RWPE2 (cell line): ENCODE results near the gene VDAC1.
"Not testable (repeated sequence)": the region's sequence is repeated elsewhere in the genome, so short reads cannot be mapped to it uniquely, and the experiment has no call there.

Source experiments
- ATAC-seq: fragments of 200-7000 bp; cut with Tn5 transposase; 3 replicates; pipeline ENCODE4 v1.9.1; 2021; ENCODE audit warnings: low read depth
- DNase-seq: peaks from one replicate; pipeline ENCODE4 v3.0.0-alpha.2; 2020; ENCODE audit warnings: low spot score
- H3K27ac ChIP-seq: fragments of 450-650 bp; 2 replicates; pipeline ENCODE4 v1.5.1; 2017; ENCODE audit warnings: mild to moderate bottlenecking; ENCODE audit not compliant: poor library complexity, severe bottlenecking
- H3K27me3 ChIP-seq: fragments of 250-450 bp; sonication (Bioruptor Pico); 2 replicates; pipeline ENCODE4 v1.5.1; 2021; ENCODE audit warnings: mild to moderate bottlenecking, moderate library complexity; ENCODE audit not compliant: insufficient read depth, poor library complexity, severe bottlenecking
- H3K36me3 ChIP-seq: fragments of 250-450 bp; sonication (Bioruptor Pico); 2 replicates; pipeline ENCODE4 v1.5.1; 2020; ENCODE audit warnings: low read depth, mild to moderate bottlenecking, moderate library complexity
- H3K4me1 ChIP-seq: fragments of 250-450 bp; sonication (Bioruptor Pico); 2 replicates; pipeline ENCODE4 v1.5.1; 2021; ENCODE audit warnings: mild to moderate bottlenecking, moderate library complexity; ENCODE audit not compliant: insufficient read depth, poor library complexity, severe bottlenecking
- H3K4me3 ChIP-seq: fragments of 250-450 bp; sonication (Bioruptor Pico); 2 replicates; pipeline ENCODE4 v1.5.1; 2021; ENCODE audit warnings: mild to moderate bottlenecking, moderate library complexity; ENCODE audit not compliant: severe bottlenecking
- H3K9me3 ChIP-seq: fragments of 250-450 bp; sonication (Bioruptor Pico); 2 replicates; pipeline ENCODE4 v1.5.1; 2021; ENCODE audit warnings: mild to moderate bottlenecking, moderate library complexity; ENCODE audit not compliant: severe bottlenecking
- CTCF ChIP-seq: fragments of 450-650 bp; IDR thresholded peaks from one replicate; pipeline ENCODE4 v1.5.1; 2017; ENCODE audit warnings: mild to moderate bottlenecking, moderate library complexity; ENCODE audit not compliant: poor library complexity, severe bottlenecking

The VDAC1 gene

DNA sequence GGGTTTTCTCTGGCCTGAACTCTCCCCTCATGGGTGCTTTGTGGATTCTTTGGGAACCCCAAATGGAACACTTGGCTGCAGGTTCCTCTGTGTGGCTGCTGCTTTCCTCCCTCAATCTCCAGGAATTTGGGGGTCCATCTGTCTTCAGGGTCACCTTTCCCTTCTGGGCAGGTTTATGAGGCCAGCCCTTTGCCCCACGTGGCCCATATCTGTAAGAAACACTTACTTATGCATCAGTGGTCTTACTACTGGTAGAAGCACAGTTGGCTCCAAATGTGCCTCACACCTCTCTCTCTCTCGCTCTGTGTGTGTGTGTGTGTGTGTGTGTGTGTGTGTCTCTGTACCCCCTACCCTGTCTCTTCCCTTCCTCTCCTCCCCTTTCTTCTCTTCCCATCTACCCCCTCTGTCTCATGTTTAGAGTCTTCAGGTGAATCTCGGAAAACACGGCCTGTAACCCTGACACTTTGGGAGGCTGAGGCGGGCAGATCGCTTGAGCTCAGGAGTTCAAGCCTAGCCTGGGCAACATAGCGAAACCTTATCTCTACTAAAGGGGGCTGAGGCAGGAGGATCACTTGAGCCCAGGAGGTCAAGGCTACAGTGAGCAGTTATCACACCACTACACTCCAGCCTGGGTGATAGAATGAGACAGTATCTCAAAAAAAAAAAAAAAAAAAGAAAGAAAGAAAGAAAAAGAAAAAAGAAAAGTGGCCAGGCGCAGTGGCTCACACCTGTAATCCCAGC, 63.1 kb downstream of the VDAC1 start:
- DNase-seq (peak; percentile 8), ATAC-seq (no peak)
- Histone ChIP-seq H3K36me3 (no peaks in the 10 kb centered on the region), H3K4me1 (no peaks in the 10 kb centered on the region), H3K4me3 (no peak overlapping the region), H3K27me3 (no peaks in the 10 kb centered on the region), H3K9me3 (no peaks in the 10 kb centered on the region), H3K27ac (no peak overlapping the region)
- TF ChIP-seq CTCF: no peak

GRCh38 chr5:133939668-133940067, 65.1 kb downstream of the VDAC1 start:
- ATAC-seq: no peak
- no peak for TF ChIP-seq CTCF
- H3K36me3 ChIP-seq: no peaks in the 10 kb centered on the region
- no peak overlapping the region for H3K27ac ChIP-seq
- H3K9me3 ChIP-seq: no peaks in the 10 kb centered on the region
- no peaks in the 10 kb centered on the region for H3K4me1 ChIP-seq
- peak; percentile 4 for DNase-seq
- no peaks in the 10 kb centered on the region for H3K27me3 ChIP-seq
- H3K4me3 ChIP-seq: no peak overlapping the region

DNA sequence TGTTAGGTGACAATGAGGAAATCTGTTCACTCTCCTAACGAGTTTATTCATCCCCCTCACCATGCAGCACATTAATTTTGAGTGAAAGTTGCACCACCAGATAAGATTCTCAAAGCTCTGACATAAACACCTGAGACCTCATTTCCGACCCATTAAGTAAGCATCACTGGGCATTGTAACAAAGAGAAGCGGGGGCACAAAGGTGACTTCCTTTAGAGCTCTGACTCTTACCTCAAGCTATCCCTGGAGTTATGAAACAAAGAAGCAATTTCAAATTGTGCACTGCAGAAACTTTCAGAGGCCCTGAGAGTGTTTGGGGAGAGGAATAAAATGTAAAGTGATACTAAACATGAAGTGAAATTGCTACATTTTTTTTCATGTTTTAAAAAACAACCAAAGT, 65.8 kb downstream of the VDAC1 start:
- DNase-seq: no peak
- Histone ChIP-seq H3K9me3 (no peaks in the 10 kb centered on the region), H3K27ac (no peak overlapping the region), H3K4me1 (no peaks in the 10 kb centered on the region), H3K4me3 (no peak overlapping the region), H3K36me3 (no peaks in the 10 kb centered on the region), H3K27me3 (no peaks in the 10 kb centered on the region)
- 0 out of 3 replicates have a peak, but pooled peaks have one; percentile 28 for ATAC-seq
- no peak for TF ChIP-seq CTCF

DNA sequence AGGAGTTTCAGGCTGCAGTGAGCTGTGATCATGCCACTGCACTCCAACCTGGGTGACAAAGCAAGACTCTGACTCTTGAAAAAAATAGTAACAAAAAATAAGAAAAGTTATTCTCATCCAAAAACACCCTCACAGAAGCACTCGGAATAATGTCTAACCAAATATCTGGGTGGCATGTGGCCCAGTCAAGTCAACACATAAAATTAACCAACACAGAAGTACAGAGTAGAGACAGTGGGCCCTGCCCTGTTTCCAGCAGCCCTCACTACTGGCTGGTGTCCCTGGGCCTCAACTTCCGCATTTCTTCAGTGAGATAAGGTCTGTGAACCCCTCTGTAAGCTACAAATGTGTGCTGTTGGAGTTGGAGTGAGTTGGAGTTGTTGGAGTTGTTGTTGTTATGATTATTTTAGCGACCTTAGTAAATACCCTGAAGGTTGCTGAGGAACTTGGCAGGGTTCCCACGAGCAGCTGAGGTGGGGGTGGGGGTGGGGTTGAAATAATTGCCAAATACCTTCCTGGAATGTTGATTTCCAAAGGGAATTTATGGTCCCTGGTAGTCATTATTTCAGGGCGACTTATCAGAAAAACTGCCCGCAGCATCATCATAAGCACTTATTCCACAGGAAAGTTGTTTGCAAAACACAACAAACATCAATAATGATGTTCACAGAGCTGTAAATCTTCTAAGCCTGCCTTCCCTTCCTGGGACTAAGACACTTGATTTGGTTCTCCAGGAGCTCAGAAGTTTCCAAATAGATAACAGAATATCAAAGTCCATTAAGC, 66.5 kb downstream of the VDAC1 start:
- DNase-seq (peak; percentile 30), ATAC-seq (no peak)
- Histone ChIP-seq H3K36me3 (no peaks in the 10 kb centered on the region), H3K27me3 (no peaks in the 10 kb centered on the region), H3K9me3 (no peaks in the 10 kb centered on the region), H3K27ac (no peak overlapping the region), H3K4me3 (no peak overlapping the region), H3K4me1 (no peaks in the 10 kb centered on the region)
- no peak for TF ChIP-seq CTCF

GRCh38 chr5:133937628-133938027, 67.1 kb downstream of the VDAC1 start:
- not testable (repeated sequence) for H3K27me3 ChIP-seq, H3K36me3 ChIP-seq, H3K4me3 ChIP-seq, ATAC-seq, H3K27ac ChIP-seq, H3K9me3 ChIP-seq, H3K4me1 ChIP-seq
- peak; percentile 6 for DNase-seq
